Limb (tissue), 2 donors: ENCODE measurements around the gene PRRT1B.

ENCODE experiments used
- DNase-seq, 2 donors: peaks; one replicate each; pipeline ENCODE4 v3.0.0-alpha.2; 2016; ENCODE audit errors: extremely low spot score in 2 of 2

PRRT1B gene

DNA sequence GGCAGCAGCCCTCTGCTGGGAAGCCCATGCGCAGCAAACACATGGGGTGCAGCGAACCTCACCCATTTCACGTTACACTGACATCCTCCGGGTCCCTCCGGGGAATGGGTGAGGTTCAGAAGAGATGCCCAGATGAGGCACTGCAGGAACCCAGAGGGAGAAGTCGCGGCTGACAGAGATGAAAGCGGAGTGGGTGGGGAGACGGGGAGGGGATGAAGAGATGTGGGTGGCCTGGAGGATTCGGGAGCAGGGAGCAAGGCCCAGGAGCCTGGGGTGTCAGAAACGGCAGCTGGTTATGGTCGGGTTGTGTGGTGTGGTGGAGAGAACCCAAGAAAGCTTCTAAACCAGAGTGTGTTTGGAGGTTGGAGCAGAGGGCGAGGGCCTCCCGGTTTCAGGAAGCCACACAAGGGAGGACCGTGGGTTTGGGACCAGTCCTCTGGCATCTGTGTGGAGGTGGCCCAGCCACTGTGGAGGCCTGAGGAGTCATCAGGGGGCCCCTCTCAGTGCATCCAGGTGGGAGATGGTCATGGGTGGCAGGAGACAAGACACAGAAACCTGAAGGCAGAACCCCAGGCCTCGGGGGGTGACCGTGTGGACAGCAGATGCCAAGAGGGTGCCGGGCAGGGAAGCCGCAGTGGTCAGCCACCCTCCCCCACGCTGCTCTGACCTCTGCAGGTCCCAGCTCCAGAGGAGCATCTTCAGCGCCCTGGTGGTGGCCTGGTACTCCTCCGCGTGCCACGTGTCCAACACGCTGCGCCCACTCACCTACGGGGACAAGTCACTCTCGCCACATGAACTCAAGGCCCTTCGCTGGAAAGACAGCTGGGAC lies 22.9 kb upstream of the PRRT1B start:
- DNase-seq, result no peak

DNA sequence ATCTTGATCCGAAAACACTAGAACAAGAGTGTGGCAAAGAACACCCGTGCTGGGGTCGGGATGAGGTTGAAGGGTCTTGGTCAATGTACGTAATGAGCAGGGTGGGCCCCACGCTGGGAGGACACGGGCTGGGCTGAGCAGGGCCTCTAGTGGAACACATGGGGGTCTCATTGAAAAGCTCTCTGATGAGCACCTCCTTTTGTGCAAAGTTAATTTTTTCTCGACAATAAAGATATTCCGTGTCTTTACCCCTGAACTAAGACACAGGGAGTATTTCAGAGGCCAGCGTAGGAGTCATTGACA lies 22.3 kb upstream of the PRRT1B start:
- no peak for DNase-seq

DNA sequence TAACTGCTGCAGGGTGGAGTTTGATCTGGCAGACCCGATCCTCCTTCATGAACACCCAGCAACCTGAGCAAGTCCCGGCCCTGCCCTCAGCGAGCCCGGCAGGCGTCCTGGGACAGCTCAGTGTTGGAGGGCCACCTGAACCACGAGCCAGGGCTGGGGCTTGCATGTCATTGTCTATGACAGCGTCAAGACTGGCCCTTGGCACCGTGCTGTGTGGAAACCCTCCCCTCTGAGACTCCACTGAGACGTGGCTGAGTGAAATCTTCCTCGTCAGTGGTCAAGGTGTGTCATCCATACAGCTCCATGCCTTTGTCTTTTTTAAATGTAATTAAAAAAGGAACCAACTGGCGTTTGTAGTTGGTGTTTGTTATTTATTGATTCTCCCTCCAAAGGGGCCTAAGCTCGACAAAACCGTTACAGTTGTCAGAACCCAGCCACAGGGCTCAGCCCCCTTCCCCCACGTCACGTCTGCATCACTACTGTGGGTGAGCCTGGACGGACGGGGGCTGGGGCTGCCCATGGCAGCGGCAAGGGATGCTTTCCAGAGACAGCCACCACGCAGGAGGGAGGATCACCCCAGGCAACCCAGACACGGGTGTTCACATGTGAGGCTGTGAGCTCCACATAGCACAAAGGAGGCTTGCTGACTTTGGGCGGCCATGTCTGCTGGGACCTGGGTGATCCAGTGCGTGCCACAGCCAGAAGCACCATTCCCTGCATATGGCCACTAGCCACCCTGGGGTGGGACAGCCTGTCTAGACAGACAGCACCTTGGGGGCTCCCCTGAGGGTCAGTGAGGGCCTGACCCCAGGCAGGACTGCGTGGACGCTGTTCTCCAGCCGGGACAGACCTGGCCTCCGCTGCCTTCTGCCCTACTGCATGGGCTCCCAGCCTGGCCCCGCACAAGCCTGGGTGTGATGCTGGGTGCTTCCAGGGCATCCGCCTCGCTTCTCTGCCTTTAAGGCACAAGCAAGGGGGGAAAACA lies 21.6 kb upstream of the PRRT1B start:
- DNase-seq, result no peak

DNA sequence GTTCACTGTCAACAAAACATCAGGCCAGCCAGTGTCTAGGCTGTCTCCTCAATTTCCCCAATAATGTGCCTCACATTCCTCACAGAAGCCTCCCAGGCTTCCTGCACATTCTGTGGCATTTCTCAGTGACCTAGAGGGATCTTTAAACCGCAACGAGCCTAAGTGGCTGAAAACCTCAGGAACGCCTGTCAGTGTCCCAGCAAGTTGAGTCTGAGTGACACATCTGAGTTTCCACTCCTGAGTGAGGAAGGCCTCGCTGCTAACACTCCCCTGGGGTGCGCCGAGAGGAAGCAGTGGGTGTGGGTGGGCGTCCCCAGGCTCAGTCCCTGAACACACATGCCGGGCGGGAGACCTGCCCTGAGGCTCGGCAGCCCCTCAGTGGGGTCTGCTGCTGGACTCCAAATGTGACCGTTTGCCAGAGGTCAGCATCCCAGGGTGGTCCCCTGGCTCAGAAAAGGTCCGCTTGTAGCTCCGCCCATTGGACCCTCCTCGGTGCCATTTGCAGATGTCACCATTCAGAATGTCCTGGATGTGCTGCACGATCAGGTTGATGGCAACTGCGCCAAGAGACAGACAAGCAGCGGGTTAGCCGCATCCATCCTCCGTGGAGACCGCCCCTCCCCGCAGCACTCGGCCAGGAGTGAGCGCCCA lies 20.5 kb upstream of the PRRT1B start:
- DNase-seq, result no peak

DNA sequence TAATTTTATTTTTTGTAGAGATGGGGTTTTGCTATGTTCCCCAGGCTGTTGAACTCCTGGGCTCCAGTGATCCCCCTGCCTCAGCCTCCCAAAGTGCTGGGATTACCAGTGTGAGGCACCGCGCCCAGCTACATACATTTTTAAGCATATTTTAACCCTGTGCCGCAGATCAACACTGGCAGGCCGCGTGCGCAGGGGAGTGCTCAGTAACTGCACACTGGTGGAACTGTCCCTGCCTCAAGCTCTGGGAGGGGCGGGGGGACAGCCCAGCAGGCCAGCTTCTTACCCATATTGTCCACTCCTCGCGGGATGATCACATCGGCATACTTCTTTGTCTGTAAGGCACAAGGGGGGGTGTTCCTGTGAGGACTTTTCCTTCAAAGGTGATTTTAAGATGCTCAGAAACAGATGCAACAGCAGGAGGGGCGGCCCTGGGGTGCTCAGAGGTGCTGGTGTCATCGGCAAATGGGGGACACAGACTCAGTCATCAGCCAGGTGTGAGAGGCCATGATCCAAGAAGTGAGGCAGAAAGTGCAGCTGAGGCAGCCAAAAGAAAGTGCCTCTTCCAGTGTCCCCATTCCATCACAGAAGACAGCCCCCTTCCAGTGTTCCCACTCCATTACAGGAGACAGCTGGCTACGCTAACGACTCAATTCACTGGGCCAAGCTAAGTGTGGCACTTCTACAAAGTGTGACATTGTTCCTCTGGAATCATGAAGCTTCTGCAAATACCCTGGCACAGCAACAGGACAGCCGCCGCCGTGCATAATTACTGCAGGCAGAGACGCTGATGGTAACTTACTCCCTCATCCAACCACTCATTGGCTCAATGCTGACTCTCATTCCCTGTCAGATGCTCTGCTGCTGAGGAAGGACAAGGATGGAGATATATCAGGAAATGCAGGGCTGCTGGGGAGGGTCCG lies 19.4 kb upstream of the PRRT1B start:
- DNase-seq, result no peak

DNA sequence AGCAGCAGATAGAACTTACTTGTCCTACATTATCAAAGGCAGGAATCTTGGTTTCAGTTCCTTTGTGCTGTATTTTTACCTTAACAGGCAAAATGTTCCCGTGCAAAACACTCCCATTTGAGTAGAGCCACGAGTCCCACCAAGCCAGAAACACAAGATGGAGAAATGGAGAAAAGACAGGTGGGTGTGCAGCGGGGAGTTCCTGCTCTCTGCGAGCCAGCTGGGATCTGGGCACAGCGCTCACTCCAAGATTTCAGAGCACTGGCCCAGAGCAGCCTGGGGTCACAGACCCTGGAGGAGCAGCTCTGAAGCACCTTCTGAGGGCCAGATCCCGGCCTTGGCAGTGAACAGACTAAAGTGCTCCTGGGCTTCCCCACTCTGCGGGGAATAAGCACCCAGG lies 17.1 kb upstream of the PRRT1B start:
- no peak for DNase-seq

DNA sequence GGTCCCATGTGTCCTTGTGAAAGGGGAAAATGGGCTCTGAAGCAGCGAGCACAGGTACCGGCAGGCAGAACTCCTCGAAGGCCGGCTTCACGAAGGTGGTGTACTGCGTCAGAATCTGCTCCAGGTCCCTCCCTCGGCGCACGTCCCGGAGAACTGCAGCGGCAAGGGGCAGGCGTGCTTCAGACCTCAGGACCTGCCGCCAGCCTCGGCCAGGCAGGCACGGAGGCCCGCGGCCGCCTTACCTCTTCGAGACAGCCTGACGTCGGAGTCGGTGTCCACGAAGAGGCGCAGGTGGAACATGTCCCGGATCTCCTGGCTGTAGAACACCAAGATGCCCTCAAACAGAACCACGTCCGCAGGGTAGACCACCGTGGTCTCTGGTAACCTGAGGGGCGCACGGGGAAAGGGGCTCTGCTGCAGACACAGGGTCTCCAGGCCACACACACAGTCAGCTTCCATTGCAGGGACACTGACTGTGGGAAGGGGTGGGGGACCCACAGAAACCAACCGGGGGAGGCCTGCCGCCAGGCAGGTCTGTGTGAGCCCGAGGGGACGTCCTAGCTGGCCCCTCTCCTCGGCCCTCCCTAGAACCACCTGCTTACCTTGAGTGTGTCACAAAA lies 16.3 kb upstream of the PRRT1B start:
- DNase-seq, result no peak

DNA sequence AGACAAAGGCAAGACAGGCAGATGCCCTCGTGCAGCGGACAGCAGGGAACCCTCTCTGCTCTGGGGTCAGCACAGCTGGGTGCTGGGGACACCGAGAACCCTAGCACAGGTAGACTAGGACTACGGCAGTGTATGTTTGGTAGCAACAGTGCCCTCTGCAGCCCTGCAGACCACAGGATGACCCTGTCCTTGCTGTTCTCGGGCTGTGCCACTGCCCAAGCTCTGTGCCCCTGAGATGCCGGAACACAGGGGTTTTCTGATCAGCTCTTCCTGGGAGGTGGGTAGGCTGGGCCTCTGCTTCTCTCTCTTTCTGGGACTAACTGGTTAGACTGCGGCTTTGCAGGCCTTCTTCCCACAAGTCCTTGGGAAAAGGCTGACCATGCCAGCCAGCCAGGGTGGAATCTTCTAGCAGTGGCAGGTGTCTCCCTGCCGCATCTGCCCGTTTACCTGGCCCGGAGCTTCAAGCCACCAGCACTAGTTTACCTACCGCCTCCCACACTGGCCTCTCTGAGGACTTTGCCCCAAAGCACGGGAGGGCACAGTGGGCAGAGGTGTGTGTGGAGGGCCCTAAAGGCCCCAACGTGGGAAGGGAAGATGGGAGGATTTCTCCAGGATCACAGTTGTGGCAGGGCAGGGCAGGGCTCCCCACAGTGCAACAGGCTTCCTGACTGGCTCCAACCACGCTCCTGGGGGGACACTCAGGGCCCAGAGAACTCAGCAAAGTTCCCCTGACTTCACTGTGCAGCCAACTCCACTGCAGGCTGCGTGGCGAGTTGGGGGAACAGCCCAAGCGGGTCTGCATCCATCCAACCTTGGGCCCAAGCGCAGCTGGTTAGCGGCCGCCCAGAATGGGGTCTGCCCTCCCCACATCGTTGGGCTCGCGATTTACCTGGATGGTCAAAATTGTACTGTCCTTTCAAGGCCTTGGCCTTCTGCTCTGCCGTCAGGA lies 15.5 kb upstream of the PRRT1B start:
- no peak for DNase-seq

DNA sequence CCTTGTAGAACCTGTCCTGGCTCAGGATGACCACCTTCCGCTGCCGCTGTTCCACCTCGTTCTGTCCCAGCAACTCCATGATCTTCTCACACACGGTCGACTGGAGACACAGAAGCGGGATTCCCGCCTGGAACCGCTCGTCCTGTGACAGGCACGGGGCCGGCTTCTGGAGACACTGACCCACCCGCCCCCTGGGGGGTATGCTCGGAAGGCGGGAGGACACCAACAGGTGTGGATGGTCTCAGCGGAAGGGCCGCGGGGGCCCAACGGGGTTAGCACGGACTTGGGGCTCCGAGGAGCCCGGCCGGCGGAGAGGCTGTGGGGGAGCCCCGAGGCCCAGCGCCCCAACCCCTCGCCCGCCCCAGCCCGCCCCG lies 14.8 kb upstream of the PRRT1B start:
- peak in 1 of 2 donors; percentile 57 for DNase-seq

DNA sequence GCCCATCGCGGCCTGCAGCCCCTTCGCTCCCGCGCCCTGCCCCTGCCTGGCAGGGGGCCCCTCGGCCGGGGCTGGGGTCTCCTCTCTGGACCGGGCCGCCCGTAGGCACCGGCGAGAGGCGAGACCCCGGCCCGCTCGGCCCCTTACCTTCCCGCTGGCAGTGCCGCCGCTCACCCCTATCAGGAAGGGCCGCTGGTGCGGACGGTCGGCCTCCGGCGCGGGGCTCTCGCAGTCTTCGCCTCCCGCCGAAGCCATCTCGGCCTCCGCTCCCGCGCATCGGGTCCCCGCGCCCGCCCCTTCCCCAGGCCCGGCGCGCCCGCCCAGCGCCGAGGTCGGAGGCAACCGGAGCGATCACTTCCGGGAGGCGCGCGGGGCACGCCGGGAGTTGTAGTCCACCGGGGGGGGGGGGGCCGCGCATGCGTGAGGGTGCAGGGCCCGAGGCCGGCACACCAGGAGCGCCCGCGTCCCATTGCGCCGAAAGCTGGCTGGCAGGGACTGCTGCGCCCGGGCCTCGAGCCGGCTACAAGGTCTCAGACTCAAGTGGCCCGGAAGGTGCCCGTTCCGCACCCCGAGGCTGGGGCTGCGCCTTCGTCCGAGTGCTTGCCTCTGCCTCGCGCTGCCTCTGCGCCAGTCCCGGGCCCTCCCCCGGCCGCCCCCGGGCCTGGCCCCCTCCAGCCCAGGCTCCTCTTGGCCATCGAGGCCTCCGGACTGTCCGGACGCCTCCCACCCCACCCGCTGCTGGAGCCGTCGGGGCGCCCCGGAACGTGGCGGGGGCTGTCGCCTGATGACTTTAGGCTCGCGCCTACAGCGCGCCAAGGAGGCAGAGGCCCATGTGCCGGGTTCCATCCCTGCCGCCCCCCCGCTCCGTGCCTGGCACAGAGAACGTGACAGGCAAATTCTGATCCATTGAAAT lies 14.1 kb upstream of the PRRT1B start, which contains the start of gene UCK1:
TSS of gene UCK1 (minus strand) at position 344 of the 913 bp plus-strand sequence. CDS start at position 255, 89 bp downstream.
- peak; percentile 70 to 97 for DNase-seq

DNA sequence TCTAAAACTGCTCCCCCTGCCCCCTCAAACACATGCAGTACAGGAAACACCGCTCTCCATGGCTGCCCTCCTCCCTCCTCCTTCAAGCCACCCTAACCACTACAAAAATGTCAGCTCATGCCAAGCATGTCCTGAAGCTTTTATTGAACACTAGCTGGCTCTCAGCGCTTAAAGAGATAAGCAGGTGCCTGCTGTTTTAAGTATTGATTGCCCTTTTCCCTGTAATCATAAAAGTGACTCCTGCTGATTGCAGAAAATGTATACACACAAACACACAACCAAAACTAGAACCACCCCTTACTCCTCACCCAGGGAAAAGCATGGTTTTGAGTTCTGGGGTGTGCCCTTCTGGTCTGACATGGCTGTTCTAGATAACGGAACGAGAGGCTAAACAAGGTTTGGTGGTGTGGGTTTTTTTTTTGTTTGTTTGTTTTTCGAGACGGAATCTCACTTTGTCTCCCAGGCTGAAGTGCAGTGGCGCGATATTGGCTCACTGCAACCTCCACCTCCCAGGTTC lies 10.5 kb upstream of the PRRT1B start:
- no peak for DNase-seq

DNA sequence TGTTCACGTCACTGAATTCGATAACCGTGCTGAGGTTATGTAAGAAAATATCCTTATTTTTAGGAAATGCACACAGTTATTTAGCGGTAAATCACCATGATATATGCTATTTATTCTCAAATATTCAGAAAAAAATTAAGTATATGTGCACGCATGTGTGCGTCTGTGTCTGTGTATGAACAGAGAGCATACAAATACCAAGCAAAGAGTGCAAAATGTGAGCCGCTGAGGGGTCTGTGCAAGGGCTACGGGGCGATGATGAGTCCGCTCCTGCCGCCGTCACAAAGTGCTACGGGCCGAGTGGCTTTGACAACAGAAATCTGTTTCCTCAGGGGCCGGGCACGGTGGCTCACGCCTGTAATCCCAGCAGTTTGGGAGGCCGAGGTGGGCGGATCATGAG lies 7.4 kb upstream of the PRRT1B start:
- no peak for DNase-seq

DNA sequence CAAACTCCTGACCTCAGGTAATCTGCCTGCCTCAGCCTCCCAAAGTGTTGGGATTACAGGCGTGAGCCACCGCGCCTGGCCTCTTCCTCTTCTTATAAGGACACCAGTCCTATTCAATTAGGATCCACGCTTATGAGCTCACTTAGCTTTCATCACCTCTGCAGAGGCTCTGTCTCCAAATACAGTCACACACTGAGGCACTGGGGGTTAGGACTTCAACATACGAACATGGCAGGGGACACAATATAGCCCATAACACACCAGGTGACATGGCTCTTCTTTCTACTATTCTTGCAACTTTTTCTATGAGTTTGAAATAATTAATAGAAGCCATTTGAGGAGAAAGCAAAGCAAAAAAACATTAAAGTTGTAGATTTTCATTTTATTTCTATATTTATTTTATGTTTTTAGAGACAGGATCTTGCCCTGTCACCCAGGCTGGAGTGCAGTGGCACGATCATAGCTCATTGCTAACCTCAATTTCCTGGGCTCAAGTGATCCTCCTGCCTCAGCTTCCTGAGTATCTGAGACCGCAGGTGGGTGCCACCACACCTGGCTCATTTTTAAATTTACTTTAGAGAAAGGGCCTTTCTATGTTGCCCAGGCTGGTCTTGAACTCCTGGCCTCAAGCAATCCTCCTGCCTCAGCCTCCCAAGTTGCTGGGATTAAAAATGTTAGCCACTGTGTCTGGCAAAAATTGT lies 6.0 kb upstream of the PRRT1B start:
- no peak for DNase-seq

DNA sequence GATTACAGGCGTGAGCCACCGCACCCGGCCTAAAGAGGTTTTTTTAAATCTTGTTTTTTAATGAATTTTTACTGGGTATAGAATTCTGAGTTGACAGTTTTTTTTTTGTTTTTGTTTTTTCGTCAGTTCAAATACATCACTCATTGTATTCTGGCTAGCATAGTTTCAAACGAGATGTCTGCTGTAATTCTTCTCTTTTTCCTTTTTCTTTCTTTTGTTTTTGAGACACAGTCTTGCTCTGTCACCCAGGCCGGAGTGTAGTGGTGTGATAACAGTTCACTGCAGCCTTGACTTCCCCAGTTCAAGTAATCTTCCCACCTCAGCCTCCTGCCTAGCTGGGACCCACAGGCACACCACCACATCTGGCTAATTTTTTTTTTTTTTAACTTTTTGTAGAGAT lies 2.2 kb upstream of the PRRT1B start:
- DNase-seq, result no peak

DNA sequence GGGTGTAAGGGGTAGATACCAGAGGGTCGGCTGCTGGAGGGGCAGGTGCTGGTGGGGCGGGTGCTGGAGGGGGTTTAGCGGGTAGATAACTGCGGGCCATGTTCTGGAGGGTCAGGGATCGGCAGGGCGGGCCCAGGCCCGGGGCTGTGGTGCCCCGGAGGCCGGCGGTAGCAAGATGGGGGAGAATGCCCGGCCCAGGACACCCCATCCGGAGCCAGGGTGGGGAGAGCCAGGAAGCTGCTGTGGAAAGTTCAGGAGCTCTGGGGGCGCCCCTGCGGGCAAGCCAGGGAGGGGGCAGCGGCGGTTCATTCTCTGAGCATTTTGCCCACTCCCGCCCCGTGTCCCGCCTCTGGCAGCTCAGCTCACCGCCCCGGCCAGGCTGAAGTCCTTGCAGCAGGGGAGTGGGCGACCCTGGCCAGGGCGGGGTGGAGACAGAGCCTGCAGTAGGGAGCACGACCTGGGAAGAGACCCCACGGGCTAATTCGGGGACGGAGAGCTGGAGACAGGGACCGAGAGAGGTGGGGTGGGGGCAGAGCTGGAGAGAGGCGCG lies 538 bp downstream of the PRRT1B start:
- no peak for DNase-seq

DNA sequence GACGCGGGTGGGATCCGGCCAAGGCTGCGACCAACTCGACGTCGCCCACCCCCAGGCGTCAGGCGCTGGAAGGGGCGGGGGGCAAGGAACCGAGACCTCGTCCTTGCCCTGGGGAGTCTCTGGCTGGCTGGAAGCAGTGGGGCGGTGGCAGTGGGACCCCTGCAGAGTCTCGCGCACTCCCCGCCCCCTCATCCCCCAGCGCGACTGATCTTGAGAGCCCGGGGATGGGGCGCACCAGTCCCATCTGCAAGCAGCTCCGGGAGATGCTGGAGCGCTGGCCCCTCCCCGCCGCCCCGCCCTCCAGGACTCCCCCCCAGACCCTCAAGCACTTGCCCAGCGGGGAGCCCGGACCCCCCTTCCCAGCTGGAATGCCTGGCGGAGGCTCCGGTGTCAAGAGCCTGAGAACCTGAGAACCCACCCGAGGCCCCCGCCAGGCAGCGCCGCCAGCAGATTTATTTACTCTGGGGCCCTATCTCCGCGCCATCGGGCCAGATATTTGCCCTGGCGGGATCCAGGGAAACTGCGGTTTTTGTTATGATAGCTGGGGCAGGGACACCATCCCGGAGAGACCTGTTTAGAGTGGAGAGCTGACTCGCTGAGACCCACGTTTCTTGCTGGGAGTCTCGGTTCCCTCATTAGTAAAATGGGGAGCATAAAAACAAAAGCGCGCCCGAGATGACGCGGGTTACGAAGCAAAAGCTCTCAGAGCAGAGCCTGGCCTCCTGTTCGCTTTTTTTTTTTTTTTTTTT lies 1.2 kb downstream of the PRRT1B start:
- peak; percentile 18 to 74 for DNase-seq
